Astrocyte (in vitro differentiated cells and primary cell): Measurements from ENCODE around the gene SLC15A1.

Experiments
- EZH2 ChIP-seq: IDR thresholded peaks from 2 replicates; pipeline ENCODE4 v1.6.1; 2012; ENCODE audit warnings: mild to moderate bottlenecking, low read length, inconsistent platforms; ENCODE audit not compliant: insufficient read depth
- TF ChIP-seq, protein P1 (sequence below): IDR thresholded peaks from 2 replicates; pipeline ENCODE4 v1.5.1; 2011; ENCODE audit warnings: low read depth, mild to moderate bottlenecking, inconsistent platforms, low read length, moderate library complexity; ENCODE audit not compliant: insufficient read depth

DNA sequence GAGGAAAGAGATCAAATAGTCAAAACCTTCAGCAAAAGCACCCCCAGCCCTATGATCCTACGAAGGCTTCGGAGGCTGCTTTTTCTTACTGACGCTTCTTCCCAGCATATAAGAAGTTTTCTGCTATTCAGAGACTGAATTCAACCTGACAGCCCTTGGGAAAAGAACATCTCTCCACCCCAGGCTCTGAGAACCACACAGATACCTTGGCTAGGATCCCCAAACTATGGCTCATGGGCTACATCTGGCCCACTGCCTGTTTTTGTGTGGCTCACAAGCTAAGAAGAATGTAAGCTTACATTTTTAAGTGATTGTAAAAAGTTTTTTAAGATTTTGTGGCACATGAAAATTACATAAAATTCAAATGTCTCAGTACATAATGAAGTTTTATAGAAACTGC lies 3.0 kb downstream of the SLC15A1 start:
- TF ChIP-seq, protein P1, sequence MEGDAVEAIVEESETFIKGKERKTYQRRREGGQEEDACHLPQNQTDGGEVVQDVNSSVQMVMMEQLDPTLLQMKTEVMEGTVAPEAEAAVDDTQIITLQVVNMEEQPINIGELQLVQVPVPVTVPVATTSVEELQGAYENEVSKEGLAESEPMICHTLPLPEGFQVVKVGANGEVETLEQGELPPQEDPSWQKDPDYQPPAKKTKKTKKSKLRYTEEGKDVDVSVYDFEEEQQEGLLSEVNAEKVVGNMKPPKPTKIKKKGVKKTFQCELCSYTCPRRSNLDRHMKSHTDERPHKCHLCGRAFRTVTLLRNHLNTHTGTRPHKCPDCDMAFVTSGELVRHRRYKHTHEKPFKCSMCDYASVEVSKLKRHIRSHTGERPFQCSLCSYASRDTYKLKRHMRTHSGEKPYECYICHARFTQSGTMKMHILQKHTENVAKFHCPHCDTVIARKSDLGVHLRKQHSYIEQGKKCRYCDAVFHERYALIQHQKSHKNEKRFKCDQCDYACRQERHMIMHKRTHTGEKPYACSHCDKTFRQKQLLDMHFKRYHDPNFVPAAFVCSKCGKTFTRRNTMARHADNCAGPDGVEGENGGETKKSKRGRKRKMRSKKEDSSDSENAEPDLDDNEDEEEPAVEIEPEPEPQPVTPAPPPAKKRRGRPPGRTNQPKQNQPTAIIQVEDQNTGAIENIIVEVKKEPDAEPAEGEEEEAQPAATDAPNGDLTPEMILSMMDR = no peak
- TF ChIP-seq EZH2 = no peak
